OCI-LY3 (cell line): Measurements from ENCODE around the gene MBL2.

ENCODE experiments used
- EZH2phosphoT487 ChIP-seq: fragments of 200-600 bp; shearing (Covaris generic); IDR thresholded peaks from 2 replicates; pipeline ENCODE4 v1.6.1; 2018; ENCODE audit warnings: antibody characterized with exemption, mixed run types, low read depth
- TF ChIP-seq, protein P1 (sequence below): fragments of 200-600, 300-600 bp; sonication (generic); IDR thresholded peaks from 2 replicates; pipeline ENCODE4 v1.5.1; 2014; ENCODE audit warnings: antibody characterized with exemption, low read length, low read depth

DNA sequence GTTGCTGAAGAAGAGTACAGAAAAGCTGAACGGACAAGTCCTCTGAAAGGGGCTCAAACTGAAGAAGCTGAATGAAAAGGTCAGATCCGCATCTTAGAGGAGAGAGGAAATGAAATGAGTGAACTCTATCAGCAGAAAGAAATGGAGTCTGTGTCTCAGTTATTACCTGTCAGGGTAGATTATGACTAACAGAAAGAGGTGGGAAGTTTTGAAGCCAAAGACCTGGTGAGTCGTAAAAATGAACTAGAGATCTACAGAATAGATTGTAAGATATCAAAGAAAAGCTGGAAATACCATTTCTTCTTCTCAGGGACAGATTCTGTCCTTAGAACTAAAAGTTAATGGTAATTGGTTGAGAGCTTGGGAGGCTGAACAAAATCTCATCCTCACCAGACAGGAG, 11.1 kb upstream of the MBL2 start:
- TF ChIP-seq, protein P1, sequence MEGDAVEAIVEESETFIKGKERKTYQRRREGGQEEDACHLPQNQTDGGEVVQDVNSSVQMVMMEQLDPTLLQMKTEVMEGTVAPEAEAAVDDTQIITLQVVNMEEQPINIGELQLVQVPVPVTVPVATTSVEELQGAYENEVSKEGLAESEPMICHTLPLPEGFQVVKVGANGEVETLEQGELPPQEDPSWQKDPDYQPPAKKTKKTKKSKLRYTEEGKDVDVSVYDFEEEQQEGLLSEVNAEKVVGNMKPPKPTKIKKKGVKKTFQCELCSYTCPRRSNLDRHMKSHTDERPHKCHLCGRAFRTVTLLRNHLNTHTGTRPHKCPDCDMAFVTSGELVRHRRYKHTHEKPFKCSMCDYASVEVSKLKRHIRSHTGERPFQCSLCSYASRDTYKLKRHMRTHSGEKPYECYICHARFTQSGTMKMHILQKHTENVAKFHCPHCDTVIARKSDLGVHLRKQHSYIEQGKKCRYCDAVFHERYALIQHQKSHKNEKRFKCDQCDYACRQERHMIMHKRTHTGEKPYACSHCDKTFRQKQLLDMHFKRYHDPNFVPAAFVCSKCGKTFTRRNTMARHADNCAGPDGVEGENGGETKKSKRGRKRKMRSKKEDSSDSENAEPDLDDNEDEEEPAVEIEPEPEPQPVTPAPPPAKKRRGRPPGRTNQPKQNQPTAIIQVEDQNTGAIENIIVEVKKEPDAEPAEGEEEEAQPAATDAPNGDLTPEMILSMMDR = no peak
- TF ChIP-seq EZH2phosphoT487 = no peak
